GM19193 (cell line): ENCODE results near the gene NEK11.

ENCODE experiments used
- POLR2A ChIP-seq: IDR thresholded peaks from 4 replicates; pipeline ENCODE4 v1.6.1; 2011; ENCODE audit not compliant: insufficient read depth, insufficient read length; ENCODE audit errors: extremely low read depth

Gene NEK11

GRCh38 chr3:131282379-131282778 is 255.7 kb downstream of the NEK11 start:
- no peak for TF ChIP-seq POLR2A

GRCh38 chr3:131282967-131283366 is 256.3 kb downstream of the NEK11 start:
- no peak for TF ChIP-seq POLR2A

- TF ChIP-seq POLR2A: no peak
Observed at GRCh38 chr3:131283862-131284261, 257.2 kb downstream of the NEK11 start.

- TF ChIP-seq POLR2A: no peak
Observed at GRCh38 chr3:131284302-131284701, 257.6 kb downstream of the NEK11 start.

- no peak for TF ChIP-seq POLR2A
Observed at GRCh38 chr3:131285456-131285855, 258.8 kb downstream of the NEK11 start.

- TF ChIP-seq POLR2A: no peak
Observed at GRCh38 chr3:131299836-131300235, 273.2 kb downstream of the NEK11 start.

- no peak for TF ChIP-seq POLR2A
Observed at GRCh38 chr3:131303848-131304247, 277.2 kb downstream of the NEK11 start.

GRCh38 chr3:131304890-131305289 is 278.2 kb downstream of the NEK11 start:
- TF ChIP-seq POLR2A: no peak

- TF ChIP-seq POLR2A: no peak
Observed at GRCh38 chr3:131306242-131306641, 279.6 kb downstream of the NEK11 start.

GRCh38 chr3:131314318-131314717 is 287.6 kb downstream of the NEK11 start:
- no peak for TF ChIP-seq POLR2A

- no peak for TF ChIP-seq POLR2A
Observed at GRCh38 chr3:131315162-131315561, 288.5 kb downstream of the NEK11 start.

GRCh38 chr3:131317667-131318066 is 291.0 kb downstream of the NEK11 start:
- no peak for TF ChIP-seq POLR2A

GRCh38 chr3:131323014-131323413 is 296.3 kb downstream of the NEK11 start:
- TF ChIP-seq POLR2A: no peak

GRCh38 chr3:131323792-131324191 is 297.1 kb downstream of the NEK11 start:
- no peak for TF ChIP-seq POLR2A

GRCh38 chr3:131324923-131325322 is 298.2 kb downstream of the NEK11 start:
- TF ChIP-seq POLR2A: no peak

GRCh38 chr3:131326307-131326706 is 299.6 kb downstream of the NEK11 start:
- TF ChIP-seq POLR2A: no peak

GRCh38 chr3:131328721-131329120 is 302.0 kb downstream of the NEK11 start:
- no peak for TF ChIP-seq POLR2A
